ENCODE measurements around the gene ANKK1.

The ANKK1 gene, protein sequence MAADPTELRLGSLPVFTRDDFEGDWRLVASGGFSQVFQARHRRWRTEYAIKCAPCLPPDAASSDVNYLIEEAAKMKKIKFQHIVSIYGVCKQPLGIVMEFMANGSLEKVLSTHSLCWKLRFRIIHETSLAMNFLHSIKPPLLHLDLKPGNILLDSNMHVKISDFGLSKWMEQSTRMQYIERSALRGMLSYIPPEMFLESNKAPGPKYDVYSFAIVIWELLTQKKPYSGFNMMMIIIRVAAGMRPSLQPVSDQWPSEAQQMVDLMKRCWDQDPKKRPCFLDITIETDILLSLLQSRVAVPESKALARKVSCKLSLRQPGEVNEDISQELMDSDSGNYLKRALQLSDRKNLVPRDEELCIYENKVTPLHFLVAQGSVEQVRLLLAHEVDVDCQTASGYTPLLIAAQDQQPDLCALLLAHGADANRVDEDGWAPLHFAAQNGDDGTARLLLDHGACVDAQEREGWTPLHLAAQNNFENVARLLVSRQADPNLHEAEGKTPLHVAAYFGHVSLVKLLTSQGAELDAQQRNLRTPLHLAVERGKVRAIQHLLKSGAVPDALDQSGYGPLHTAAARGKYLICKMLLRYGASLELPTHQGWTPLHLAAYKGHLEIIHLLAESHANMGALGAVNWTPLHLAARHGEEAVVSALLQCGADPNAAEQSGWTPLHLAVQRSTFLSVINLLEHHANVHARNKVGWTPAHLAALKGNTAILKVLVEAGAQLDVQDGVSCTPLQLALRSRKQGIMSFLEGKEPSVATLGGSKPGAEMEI

DNA sequence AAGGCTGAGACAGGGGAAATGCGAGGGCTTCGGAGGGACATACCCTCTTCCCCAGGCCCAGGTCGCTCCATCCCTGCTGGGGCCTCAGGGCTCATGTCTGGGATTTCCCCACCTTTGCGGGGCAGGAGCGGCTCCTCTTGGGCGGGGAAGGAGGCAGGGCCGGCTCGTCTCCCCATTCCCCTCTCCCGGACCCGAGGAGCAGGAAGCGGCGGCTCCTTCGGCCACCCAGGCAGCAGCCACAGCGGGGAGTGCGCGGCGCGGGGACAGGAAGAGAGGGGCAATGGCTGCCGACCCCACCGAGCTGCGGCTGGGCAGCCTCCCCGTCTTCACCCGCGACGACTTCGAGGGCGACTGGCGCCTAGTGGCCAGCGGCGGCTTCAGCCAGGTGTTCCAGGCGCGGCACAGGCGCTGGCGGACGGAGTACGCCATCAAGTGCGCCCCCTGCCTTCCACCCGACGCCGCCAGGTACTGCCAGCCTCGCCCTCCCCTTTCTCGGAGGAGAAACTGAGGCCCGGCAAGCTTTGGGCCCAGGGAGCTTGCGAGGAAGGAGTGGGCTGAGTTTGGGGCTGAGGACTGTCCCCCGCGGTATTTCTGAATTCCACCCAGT lies at the start of gene ANKK1:
TSS of gene ANKK1 (plus strand) at position 175 of the 607 bp plus-strand sequence. CDS start at position 281, 106 bp downstream.
- no peak for DNase-seq

DNA sequence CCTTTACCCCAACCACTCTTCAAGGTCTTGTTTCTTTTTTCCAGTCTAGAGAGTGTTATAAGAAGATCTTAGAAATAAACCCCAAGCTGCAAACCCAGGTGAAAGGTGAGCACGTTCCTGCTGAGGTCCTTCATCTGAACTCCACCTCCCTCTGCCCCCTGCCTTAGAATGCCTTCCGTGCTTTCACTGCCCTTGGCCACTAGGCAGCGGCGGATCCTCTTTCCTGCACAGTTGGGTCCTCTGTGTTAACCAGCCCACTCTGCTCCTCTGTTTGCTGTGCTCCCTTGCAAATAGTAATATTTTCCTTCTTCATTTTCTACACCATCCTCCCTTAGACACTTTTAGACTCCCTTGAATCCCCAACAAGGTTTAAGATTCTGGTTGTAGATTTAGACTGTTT lies 48.8 kb upstream of the ANKK1 start:
- no peak for DNase-seq

DNA sequence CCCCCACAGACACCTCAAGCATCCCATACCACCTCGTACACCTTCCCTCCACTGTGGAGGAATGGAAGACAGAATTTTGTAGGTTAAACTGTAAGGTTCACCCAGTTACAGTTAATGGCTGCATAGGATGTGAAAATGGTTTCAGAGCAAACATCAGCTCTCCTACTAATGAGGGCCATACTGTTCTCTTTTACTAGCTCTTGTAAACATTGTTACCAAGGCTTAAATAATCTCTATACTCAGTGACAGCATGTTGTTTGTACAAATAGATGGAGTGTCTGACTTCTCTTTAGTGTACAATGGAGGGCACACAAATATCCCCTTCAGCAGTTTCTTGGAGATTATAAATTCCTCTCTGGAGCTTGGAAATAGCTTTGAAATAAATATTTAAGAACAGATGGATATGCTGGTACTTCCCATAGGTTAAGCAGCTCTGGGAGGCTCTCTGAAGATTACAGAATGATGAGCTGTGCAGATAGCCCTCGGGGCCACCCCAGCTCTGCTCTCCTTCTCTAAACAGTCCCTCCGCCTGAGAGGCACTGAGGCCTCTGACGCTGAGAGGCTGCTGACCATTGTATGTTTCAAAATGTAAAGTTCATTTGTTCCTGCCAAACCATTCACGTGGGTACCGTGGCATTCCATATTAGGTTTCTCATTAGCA lies 47.5 kb upstream of the ANKK1 start:
- no peak for DNase-seq

DNA sequence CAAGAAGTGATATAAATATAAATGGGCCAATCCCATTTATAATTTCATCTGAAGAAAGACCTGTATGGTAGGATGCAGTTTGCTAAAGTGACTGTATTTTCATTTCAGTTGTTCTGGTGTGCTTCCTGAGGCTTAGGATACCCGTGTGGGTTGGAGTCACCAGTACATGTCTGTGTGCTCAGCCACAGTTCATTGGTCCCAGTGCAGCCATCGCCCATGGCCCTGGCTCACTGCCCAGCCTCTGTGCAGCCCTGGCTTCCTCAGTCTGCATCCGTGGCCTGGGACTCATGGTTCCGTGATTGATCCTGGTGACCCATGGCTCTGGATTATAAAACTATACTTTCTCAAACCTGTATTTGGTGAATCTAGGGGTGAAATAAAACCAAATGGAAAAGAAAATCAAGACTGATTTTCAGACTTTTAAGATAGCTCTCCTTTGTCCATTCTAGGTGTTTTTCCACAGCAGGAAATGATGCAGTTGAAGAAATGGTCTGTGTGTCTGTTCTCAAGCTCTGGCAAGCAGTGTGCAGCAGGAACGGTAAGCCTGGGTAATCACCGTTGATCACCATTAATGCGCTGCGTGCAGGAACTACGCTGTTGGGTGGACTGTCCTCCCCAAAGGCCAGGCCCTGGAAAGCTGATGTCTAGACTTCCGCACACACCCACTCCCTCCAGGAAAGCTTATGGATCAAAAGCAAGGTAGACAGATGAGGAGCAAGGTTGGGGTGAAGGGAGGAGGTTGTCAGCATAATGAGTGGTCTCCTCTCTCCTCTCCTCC lies 46.0 kb upstream of the ANKK1 start:
- no peak for DNase-seq

DNA sequence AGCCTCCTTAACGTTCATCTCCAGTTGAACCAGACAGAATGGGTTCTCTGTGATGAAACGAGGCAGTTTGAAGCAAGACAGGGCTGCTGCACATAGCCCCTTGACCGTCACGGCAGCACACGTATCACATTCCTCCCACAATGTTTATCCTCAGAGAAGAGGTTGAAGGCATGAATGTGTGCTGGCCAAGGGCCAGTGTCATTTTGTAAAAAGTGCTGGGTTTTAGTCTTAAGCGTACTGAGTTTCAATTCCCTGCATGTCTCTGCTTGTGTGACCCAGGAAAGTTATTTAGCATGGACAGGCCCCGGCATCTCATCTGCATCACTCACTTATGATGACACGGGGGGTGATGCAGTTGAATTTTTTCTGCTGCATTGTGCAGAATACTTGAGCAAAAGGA lies 41.6 kb upstream of the ANKK1 start:
- no peak for DNase-seq

DNA sequence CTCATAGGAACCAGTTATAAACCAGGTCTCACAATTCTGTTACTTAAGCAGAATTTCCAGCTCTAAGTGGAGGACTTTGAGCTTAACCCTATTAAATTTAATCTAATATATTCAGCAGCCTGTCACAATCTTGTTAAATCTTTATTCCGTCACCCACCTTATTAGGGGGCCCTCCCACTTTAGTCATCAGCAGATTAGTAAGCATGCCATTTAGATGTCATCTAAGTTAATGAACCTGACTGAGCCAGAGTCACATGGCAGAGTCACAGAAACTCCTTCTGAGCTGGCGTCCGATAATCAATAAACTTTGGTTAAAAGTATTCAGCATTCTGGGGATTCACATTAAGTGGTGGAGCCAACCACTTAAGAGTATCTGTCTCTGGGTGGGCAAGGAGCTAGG lies 38.1 kb upstream of the ANKK1 start:
- no peak for DNase-seq

DNA sequence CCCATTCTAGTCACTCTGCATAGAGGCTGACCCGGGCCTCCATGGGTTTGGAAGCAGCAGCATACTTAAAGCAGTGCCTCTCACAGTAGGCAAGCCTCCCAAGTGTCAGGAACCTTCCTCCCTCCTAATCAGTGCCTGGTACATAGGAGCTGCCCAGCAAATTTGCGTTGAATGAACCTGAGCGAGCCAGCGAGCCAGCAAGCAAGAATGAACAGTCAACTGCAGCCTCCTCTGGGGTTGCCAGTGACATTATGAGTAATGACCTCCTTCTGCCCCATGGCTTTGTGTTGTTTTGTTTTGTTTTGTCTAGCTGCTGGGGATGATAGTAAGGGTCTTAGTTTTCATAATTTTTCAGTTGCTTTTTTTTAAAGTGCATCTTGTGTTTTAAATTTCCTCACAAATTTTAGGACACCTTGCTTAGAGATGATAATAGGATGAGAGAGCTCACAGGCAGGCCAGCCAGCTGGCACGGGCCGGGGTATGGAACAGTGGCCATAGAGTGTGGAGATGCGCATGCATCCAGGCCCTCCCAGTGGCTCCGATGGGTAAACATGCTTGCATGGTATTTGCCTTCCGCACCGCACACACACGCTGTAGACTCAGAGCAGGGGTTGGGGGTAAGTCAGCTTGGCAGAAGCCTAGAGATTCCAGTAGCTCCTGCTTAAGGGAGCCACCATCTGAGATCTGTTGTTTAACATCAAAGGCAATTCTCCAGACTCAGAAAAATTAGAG lies 37.1 kb upstream of the ANKK1 start:
- no peak for DNase-seq

DNA sequence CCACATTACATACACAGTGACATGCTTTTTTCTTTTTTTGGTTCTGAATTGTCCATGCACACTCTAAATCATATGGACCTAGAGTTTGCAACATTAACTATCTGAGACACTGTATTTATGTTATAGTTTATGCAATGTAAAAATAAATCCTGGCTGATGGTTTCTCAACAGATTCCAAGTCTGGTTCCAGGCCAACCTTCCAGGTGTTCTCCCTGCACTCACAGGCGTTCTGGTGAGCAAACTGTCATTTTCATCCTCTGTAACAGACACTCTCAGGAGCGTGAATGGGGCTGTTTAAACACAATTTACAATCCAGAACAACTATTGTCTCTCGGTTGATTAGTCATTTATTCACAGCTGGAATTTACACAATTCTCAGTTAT lies 36.5 kb upstream of the ANKK1 start:
- no peak for DNase-seq

DNA sequence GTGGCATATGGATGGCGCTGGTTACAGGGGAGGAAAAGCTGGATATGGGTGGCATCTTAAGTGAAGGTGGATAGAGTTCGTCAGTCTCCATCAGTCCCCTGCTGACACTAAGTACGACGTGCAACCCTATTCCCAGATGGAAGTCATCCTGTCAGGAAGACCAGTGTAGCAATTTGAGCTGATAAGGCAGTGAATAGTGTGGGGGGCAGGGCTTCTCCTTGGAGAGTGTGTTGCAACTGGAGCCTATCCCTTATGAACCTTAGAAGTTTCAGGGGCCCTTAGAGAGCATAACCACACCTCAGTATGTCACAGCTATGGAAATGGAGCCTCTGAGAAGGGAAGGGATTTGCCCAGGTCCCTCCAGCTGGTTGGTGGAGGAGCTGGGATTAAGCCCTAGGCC lies 36.1 kb upstream of the ANKK1 start:
- no peak for DNase-seq

DNA sequence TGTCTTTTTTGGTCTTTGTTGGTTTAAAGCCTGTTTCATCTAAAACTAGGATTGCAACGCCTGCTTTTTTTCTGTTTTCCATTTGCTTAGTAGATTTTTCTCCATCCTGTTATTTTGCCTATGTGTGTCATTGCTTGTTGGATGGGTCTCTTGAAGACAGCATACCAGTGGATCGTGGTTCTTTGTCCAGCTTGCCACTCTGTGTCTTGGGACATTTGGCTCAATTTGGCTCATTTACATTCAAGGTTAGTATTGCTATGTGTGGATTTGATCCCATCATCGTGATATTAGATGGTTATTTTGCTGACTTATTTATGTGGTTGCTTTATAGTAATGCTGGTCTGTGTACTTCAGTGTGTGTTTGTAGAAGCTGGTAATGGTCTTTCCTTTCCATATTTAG lies 31.4 kb upstream of the ANKK1 start:
- DNase-seq, result no peak

DNA sequence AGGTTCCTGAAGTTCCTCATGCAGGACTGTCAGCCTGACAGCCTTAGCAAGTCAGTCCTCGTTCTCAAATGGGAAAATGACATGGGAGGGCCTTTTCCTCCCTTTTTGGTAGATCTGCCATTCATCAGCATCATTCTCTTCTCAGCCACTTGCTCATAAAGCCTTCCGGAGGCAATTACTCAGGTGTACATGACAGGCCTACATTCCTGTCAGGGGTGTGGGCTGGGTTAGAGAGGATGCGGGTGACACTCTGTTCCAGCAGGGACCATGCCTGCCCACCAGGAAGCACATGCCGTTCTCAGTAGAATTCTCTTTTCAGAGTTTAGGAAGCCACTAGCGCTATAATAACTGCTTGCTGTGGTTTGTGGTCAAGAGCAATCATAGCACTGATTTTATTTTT lies 24.2 kb upstream of the ANKK1 start:
- no peak for DNase-seq

DNA sequence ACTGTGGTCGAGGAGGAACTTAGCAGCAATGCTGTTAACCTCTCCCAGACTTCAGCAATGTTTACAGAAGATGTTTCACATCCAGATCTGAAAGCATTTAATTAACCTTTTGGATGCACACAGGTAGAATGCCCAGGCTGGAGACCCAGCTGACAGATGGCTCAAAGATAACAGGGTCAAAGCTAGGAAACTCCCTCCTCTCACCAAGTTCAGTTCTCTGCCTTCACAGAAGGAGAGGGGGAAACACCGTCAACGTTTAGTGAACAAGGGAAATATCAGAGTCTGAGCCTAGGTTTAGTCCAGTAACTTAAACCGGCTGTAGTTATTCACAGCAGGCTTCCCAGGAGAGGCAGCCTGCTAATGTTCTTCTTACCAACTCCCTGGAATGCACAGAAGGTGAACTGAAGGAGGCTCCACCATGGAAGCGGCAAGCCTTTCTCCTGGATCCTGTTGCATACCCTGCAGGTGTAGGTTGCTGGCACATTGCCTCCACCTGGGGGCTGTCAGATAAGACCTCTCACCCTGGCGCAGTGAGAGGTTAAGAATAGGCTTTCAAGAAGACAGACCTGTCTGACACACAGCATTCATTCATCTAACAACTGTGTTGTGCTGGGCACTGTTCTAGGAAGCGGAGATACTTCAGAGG lies 23.5 kb upstream of the ANKK1 start:
- DNase-seq, result no peak

DNA sequence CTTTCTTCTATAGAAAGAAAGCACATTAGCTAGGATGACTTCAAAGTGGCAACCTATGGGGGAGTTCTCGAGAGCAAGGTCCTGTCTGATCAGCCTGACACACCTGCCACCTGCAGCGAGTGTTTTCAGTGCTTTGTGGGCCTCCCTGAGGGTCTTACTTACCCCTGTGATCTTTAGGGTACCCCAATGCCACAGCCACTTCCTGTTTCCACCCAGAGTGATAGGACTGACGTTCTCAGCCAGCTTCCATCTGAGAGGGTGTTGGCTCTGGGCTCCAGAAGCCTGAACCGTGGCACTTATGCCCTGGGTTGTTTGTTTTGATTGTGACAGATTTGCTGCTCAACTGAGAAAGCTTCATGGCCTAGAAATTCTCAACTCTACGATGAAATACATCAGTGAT lies 21.7 kb upstream of the ANKK1 start:
- no peak for DNase-seq

DNA sequence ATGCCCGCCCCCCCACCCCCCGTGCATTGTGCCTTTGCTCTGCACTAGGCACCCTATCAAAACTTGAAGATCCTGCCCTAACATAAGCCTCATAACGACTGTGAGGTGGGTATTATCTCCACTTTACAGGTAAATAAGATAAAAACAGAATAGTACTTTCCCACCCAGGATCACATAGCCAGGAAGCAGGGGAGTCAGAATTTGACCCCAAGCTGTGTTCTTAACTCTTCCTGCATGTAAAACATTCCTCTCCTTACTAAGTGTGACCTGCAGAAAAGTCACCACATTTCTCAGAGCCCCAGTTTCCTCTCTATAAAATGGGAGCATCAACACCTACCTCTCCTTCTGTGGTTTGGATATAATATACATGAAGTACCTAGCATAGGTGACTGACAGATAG lies 18.2 kb upstream of the ANKK1 start:
- DNase-seq, result no peak

DNA sequence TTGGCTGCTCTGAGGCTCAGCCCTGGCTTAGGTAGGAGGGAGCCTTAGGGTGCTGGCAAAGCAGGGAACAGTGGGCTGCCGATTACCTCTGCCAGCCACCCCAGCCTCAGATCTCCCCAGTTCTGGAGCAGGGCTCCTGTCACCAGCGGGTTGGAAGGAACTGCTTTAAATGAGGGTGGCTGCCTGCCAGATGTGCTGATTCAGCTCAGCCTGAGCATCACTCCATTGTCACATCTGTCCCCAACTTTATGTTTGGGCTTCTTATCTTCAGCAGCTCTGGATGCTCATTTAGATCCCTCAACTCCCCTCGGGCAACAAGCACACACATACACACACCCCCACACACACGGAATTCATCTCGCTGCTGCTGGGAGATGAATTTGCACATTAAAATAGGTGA lies 16.9 kb upstream of the ANKK1 start:
- DNase-seq, result no peak

DNA sequence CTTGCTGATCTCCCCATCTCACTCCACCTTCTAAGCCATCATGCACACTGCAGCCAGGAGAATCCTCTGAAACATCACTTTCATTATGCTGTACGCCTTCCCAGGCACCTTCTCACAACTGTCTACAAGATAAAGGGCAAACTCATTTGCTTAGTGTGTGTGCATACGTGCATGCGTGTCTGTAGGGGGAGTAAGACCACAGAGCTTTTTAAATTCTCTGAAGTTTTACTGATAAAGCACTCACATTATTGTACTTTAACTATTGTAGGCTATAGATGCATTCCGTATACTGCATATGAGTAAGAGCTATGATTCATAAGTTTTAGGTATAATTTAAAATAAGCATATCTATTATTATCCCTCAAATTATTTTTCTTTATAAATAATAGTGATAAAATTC lies 15.3 kb upstream of the ANKK1 start:
- no peak for DNase-seq

DNA sequence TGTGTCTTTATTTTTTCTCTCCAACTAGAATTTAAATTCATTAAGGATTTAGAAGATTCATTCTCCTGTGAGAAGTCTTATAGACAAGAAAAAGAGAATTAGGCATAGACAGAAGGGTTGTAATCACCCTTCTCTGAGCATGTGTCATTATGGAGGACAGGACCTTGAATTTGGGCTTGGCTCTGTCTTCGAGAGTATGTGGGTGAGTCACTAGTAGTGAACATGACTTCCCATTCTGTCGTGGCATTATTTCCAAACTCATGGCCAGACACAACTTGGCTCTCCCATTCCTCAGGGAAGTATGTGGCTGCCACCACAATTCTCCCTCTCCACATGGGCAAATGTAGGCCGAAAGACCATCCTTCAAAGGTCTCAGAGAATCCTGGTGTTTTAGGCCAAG lies 14.3 kb upstream of the ANKK1 start:
- no peak for DNase-seq

DNA sequence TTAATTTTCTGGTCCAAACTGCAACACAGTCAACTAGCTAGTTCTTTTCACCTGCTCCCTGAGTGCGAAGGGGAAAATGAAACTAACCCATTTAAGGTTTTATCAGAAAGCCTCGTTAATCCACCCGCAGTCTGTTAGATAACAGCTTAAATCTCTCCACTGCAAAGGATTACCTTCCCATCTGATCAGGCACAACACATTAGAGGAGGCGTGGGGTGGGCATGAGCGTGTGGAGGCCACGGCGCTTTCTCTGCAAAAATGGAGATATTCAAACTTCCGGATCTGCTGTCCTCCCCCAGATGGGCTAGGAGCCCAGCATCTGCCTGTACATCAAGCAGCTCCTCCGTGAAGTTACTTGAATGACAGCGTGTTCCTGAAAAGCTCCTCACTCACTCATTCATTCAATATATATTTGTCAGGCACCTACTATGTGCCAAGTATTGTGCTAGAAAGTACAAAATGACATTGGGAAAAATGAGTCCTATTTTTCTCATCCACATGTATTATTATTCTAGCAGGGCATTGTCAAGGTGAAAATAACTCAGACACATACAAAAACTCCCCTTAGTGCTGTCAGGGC lies 13.5 kb upstream of the ANKK1 start:
- DNase-seq, result no peak

DNA sequence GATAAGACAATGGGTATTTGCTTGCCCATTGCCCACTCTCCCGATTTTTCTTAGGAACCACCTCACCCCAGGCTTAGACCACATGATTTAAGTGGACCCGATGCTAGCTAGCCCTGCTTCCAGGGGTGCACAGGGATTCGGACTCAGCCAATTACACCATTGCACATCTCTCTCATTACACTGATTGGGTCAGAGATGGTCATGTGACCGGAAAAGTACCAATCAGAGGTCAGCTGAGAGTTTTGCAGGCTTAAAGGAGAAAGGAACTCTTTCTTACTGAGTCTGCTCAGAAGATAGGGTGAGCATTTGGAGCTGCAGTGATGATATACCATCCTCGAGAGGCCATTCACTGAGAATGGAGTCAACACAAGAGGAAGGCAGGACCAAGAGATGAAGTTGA lies 12.2 kb upstream of the ANKK1 start:
- DNase-seq, result no peak

DNA sequence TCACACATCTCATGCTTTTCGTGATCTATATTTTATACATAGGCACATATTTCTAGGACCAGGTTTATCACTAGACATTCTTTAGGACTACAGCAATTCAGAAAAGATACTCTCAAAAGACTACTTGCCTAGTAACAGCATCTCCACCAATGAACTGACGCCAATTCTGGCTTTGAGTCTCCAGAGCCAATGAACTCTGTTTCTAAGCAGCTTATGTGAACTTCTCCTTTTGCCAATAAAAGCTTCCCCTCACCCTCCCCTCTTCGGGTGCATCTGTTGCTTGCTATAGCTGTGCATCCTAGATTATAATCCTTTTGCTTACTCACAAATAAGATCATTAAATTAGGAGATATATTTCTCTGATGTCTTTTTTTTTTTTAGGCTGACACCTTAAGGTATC lies 11.4 kb upstream of the ANKK1 start:
- DNase-seq, result no peak
